ENCODE results near the gene AGAP1. TPM values are rescaled to one million over a fixed set of nuclear protein-coding genes. Genes with fewer than 3 reads are reported as not detected.

The AGAP1 gene
- total RNA-seq, 4 donors from 2014 or later, result 23.4 to 46.5 (median 29.3) TPM

DNA sequence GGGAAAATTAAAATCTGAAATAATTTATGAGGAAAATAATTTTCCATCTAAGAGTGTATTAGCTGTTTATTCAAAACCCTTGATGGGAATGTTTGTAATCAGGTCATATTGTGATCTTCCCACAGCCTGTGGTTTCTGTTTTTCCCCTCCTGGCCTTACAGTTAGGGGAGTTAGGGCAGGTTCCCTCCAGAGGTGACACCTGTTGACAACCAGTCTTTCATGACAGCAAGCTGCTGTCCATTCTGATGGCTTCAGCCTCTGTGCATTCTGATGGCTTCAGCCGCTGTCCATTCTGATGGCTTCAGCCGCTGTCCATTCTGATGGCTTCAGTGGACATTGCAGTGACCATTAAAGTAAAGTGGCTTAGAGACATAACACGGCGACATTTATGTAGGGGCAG, 346.1 kb downstream of the AGAP1 start:
- TF ChIP-seq CTCF (IDR thresholded peaks at IDR 0.05), result no peak
- TF ChIP-seq POLR2A (IDR thresholded peaks at IDR 0.05), result no peak
- Histone ChIP-seq H3K27me3 (no peaks in the 10 kb centered on the region), H3K36me3 (no peaks in the 10 kb centered on the region), H3K4me3 (replicated peaks in 1 of 3) (no peak overlapping the region), H3K4me1 (peaks cover 0 to 13% of the 10 kb centered on the region in 2 donors), H3K9me3 (no peaks in the 10 kb centered on the region), H3K27ac (no peak overlapping the region)
- no peak for DNase-seq
- intact Hi-C loops (cut with DNase I), result no loop called here
- WGBS, 2 donors, result 95 to 97% methylated on average over 4 of the region's 4 CpGs

GRCh38 chr2:235841863-235842262, 348.0 kb downstream of the AGAP1 start:
- Histone ChIP-seq H3K27me3 (no peaks in the 10 kb centered on the region), H3K9me3 (no peaks in the 10 kb centered on the region), H3K4me1 (peaks cover 0 to 1% of the 10 kb centered on the region in 2 donors), H3K36me3 (no peaks in the 10 kb centered on the region), H3K27ac (no peak overlapping the region), H3K4me3 (replicated peaks in 1 of 3) (no peak overlapping the region)
- TF ChIP-seq CTCF (IDR thresholded peaks at IDR 0.05), result no peak
- TF ChIP-seq POLR2A (IDR thresholded peaks at IDR 0.05), result no peak
- DNase-seq, result no peak
- 93 to 95% methylated on average over 13 of the region's 13 CpGs for WGBS, 2 donors
- intact Hi-C loops (cut with DNase I), result no loop called here

- 93 to 97% methylated on average over 13 of the region's 13 CpGs for WGBS, 2 donors
- Histone ChIP-seq H3K9me3 (no peaks in the 10 kb centered on the region), H3K4me3 (replicated peaks in 1 of 3) (no peak overlapping the region), H3K27ac (no peak overlapping the region), H3K36me3 (no peaks in the 10 kb centered on the region), H3K4me1 (no peaks in the 10 kb centered on the region), H3K27me3 (no peaks in the 10 kb centered on the region)
- no peak for DNase-seq
- TF ChIP-seq CTCF (IDR thresholded peaks at IDR 0.05) (no peak), POLR2A (IDR thresholded peaks at IDR 0.05) (no peak)
- intact Hi-C loops (cut with DNase I), result no loop called here
Measured at GRCh38 chr2:235842941-235843340, 349.1 kb downstream of the AGAP1 start.

- no peaks in the 10 kb centered on the region for H3K9me3 ChIP-seq
- H3K4me1 ChIP-seq, result no peaks in the 10 kb centered on the region
- TF ChIP-seq CTCF (IDR thresholded peaks at IDR 0.05), result no peak
- TF ChIP-seq POLR2A (IDR thresholded peaks at IDR 0.05), result no peak
- no peak overlapping the region for H3K27ac ChIP-seq
- intact Hi-C loops (cut with DNase I), result no loop called here
- DNase-seq, result no peak
- H3K36me3 ChIP-seq, result no peaks in the 10 kb centered on the region
- no peaks in the 10 kb centered on the region for H3K27me3 ChIP-seq
- H3K4me3 ChIP-seq (replicated peaks in 1 of 3), result no peak overlapping the region
- WGBS, 2 donors, result 85 to 89% methylated on average over 12 of the region's 12 CpGs
Measured at GRCh38 chr2:235843591-235844395, 349.9 kb downstream of the AGAP1 start.

GRCh38 chr2:235844561-235844960, 350.7 kb downstream of the AGAP1 start:
- no peak overlapping the region for H3K4me3 ChIP-seq (replicated peaks in 1 of 3)
- H3K9me3 ChIP-seq, result no peaks in the 10 kb centered on the region
- H3K4me1 ChIP-seq, result no peaks in the 10 kb centered on the region
- intact Hi-C loops (cut with DNase I), result no loop called here
- no peak overlapping the region for H3K27ac ChIP-seq
- no peak for DNase-seq
- H3K36me3 ChIP-seq, result no peaks in the 10 kb centered on the region
- no peaks in the 10 kb centered on the region for H3K27me3 ChIP-seq
- 95 to 97% methylated on average over 8 of the region's 8 CpGs for WGBS, 2 donors
- TF ChIP-seq POLR2A (IDR thresholded peaks at IDR 0.05) (no peak), CTCF (IDR thresholded peaks at IDR 0.05) (no peak)

Data from thyroid gland (tissue), 4 donors.